Trophoblast cell (in vitro differentiated cells and primary cell): ENCODE data around the gene TNIK.
A peak's percentile ranks its signal among the peaks of the same experiment; 100 is the strongest.

ENCODE experiments used
- DNase-seq, 2 donors: peaks; one replicate each; pipeline ENCODE4 v3.0.0-alpha.2; 2016
- H2AFZ ChIP-seq: 2 replicates; pipeline ENCODE4 v1.6.1; 2013; ENCODE audit warnings: low read length, moderate library complexity, mild to moderate bottlenecking; ENCODE audit not compliant: insufficient read depth, poor library complexity
- H2AK5ac ChIP-seq: 2 replicates; pipeline ENCODE4 v1.6.1; 2013; ENCODE audit warnings: mild to moderate bottlenecking, low read length
- H2BK120ac ChIP-seq: 2 replicates; pipeline ENCODE4 v1.6.1; 2013; ENCODE audit warnings: low read length, mild to moderate bottlenecking, moderate library complexity; ENCODE audit not compliant: insufficient read depth, poor library complexity
- H2BK12ac ChIP-seq: 2 replicates; pipeline ENCODE4 v1.6.1; 2013; ENCODE audit warnings: mild to moderate bottlenecking, low read length, moderate library complexity
- H2BK5ac ChIP-seq: 2 replicates; pipeline ENCODE4 v1.6.1; 2013; ENCODE audit warnings: low read length, low read depth, moderate library complexity, mild to moderate bottlenecking; ENCODE audit not compliant: poor library complexity
- H3K14ac ChIP-seq: 2 replicates; pipeline ENCODE4 v1.6.1; 2013; ENCODE audit warnings: mild to moderate bottlenecking, low read length
- H3K18ac ChIP-seq: 2 replicates; pipeline ENCODE4 v1.6.1; 2013; ENCODE audit warnings: mild to moderate bottlenecking, low read length
- H3K23ac ChIP-seq: 2 replicates; pipeline ENCODE4 v1.6.1; 2013; ENCODE audit warnings: low read length
- H3K27ac ChIP-seq: 2 replicates; pipeline ENCODE4 v1.5.1; 2013; ENCODE audit warnings: low read depth, mild to moderate bottlenecking, inconsistent platforms, low read length, moderate library complexity
- H3K27me3 ChIP-seq: 2 replicates; pipeline ENCODE4 v1.6.1; 2013; ENCODE audit warnings: inconsistent platforms, mild to moderate bottlenecking, low read length, moderate library complexity; ENCODE audit not compliant: insufficient read depth
- H3K36me3 ChIP-seq, 2 experiments: 1 replicate in 1 of 2; 2 replicates in 1 of 2; pipeline ENCODE4 v1.6.1; 2013; ENCODE audit warnings: low read length in 2 of 2, mild to moderate bottlenecking in 2 of 2, moderate library complexity in 1 of 2; ENCODE audit not compliant: insufficient read depth in 2 of 2, control insufficient read depth in 1 of 2
- H3K4ac ChIP-seq: 2 replicates; pipeline ENCODE4 v1.6.1; 2013; ENCODE audit warnings: low read depth, mild to moderate bottlenecking, low read length, moderate library complexity
- H3K4me1 ChIP-seq, 2 experiments: 1 replicate in 1 of 2; 2 replicates in 1 of 2; pipeline ENCODE4 v1.6.1; 2013; ENCODE audit warnings: low read length in 2 of 2, mild to moderate bottlenecking in 2 of 2, moderate library complexity in 1 of 2; ENCODE audit not compliant: insufficient read depth in 2 of 2, control insufficient read depth in 1 of 2
- H3K4me2 ChIP-seq: 2 replicates; pipeline ENCODE4 v1.6.1; 2013; ENCODE audit warnings: inconsistent platforms, mild to moderate bottlenecking, low read length, moderate library complexity
- H3K4me3 ChIP-seq: 2 replicates; pipeline ENCODE4 v1.5.1; 2013; ENCODE audit warnings: mild to moderate bottlenecking, low read depth, low read length, inconsistent platforms
- H3K79me1 ChIP-seq: one replicate; pipeline ENCODE4 v1.6.1; 2013; ENCODE audit warnings: low read length
- H3K79me2 ChIP-seq: 2 replicates; pipeline ENCODE4 v1.6.1; 2013; ENCODE audit warnings: low read length, mild to moderate bottlenecking; ENCODE audit not compliant: control insufficient read depth, insufficient read depth, poor library complexity
- H3K9ac ChIP-seq: 2 replicates; pipeline ENCODE4 v1.6.1; 2013; ENCODE audit warnings: mild to moderate bottlenecking, low read length
- H3K9me3 ChIP-seq: 2 replicates; pipeline ENCODE4 v1.6.1; 2013; ENCODE audit warnings: low read depth, mild to moderate bottlenecking, control low read depth, inconsistent platforms, low read length; ENCODE audit not compliant: insufficient read depth
- H4K12ac ChIP-seq: 2 replicates; pipeline ENCODE4 v1.6.1; 2013; ENCODE audit warnings: low read depth, mild to moderate bottlenecking, low read length, moderate library complexity
- H4K8ac ChIP-seq: 2 replicates; pipeline ENCODE4 v1.6.1; 2013; ENCODE audit warnings: low read depth, mild to moderate bottlenecking, low read length, moderate library complexity
- H4K91ac ChIP-seq: one replicate; pipeline ENCODE4 v1.6.1; 2013; ENCODE audit warnings: low read depth, mild to moderate bottlenecking, low read length, moderate library complexity
- WGBS: extraction: QIAGEN DNeasy Blood & Tissue Kit; methylation state at CpG from one replicate; pipeline ENCODE4 v1.1.7; 2013; ENCODE audit warnings: missing lambda C conversion rate; ENCODE audit not compliant: insufficient read length, insufficient coverage; ENCODE audit errors: extremely low coverage; 5-methylcytosine and 5-hydroxymethylcytosine counted together

Gene TNIK

DNA sequence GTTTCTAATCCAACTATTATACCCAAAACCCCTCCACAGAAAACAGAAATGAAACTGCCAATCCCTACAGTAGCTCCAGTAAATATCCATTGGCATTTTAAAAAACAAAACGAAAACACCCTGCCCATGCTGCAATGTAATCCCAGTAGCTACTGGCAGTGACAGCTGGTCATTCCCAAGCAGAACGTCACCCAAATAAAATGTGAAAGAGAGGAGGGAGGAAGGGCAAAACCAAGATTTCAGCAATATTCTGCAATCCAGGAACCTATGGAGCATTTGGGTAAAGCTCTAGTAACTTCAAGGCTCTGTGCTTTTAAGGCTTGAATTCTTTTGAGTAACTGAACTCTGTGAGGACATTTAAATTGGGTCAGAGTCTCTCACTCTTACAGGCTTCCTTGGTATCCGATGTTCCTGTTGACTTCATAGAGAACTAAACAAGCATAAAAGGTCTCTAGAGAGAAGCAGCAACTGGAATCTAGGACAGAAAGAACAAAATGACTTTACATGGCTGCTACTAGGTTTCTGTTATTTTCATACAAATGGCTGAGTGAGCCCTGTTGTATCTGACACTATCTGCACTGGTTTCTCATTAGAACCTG lies 136.2 kb downstream of the TNIK start:
- H3K27ac ChIP-seq = no peak overlapping the region
- no peak overlapping the region for H3K9ac ChIP-seq
- no peak overlapping the region for H3K14ac ChIP-seq
- no peak overlapping the region for H4K12ac ChIP-seq
- H3K23ac ChIP-seq = no peak overlapping the region
- no peak overlapping the region for H2BK5ac ChIP-seq
- H3K9me3 ChIP-seq = no peaks in the 10 kb centered on the region
- no peak overlapping the region for H3K4me2 ChIP-seq
- no peak overlapping the region for H4K91ac ChIP-seq
- peaks cover 0 to 6% of the 10 kb centered on the region in 2 experiments for H3K4me1 ChIP-seq
- no peak overlapping the region for H2BK120ac ChIP-seq
- no peaks in the 10 kb centered on the region for H3K27me3 ChIP-seq
- H2AFZ ChIP-seq = no peak overlapping the region
- no peak overlapping the region for H4K8ac ChIP-seq
- peak; percentile 47 to 81 for DNase-seq
- WGBS = no CpG with 5 or more reads among the region's 3 CpGs
- H2BK12ac ChIP-seq = no peak overlapping the region
- no peaks in the 10 kb centered on the region for H3K79me2 ChIP-seq
- no peak overlapping the region for H3K4ac ChIP-seq
- H3K36me3 ChIP-seq = no peaks in the 10 kb centered on the region
- H3K79me1 ChIP-seq = no peaks in the 10 kb centered on the region
- no peak overlapping the region for H3K18ac ChIP-seq
- H3K4me3 ChIP-seq = no peak overlapping the region
- H2AK5ac ChIP-seq = no peak overlapping the region

- Histone ChIP-seq H2BK120ac (no peak overlapping the region), H4K91ac (no peak overlapping the region), H3K18ac (no peak overlapping the region), H3K4me1 (no peaks in the 10 kb centered on the region), H3K27ac (no peak overlapping the region), H2AK5ac (no peak overlapping the region), H3K27me3 (no peaks in the 10 kb centered on the region), H3K23ac (no peak overlapping the region), H3K9ac (no peak overlapping the region), H3K4ac (no peak overlapping the region), H3K36me3 (no peaks in the 10 kb centered on the region), H2BK12ac (no peak overlapping the region), H3K4me2 (no peak overlapping the region), H3K14ac (no peak overlapping the region), H3K79me1 (no peaks in the 10 kb centered on the region), H3K79me2 (no peaks in the 10 kb centered on the region), H4K8ac (no peak overlapping the region), H2AFZ (no peak overlapping the region), H3K4me3 (no peak overlapping the region), H4K12ac (no peak overlapping the region), H2BK5ac (no peak overlapping the region), H3K9me3 (no peaks in the 10 kb centered on the region)
- no peak for DNase-seq
- WGBS = no CpG with 5 or more reads among the region's 3 CpGs
Observed at GRCh38 chr3:171321559-171322360, 138.4 kb downstream of the TNIK start.

DNA sequence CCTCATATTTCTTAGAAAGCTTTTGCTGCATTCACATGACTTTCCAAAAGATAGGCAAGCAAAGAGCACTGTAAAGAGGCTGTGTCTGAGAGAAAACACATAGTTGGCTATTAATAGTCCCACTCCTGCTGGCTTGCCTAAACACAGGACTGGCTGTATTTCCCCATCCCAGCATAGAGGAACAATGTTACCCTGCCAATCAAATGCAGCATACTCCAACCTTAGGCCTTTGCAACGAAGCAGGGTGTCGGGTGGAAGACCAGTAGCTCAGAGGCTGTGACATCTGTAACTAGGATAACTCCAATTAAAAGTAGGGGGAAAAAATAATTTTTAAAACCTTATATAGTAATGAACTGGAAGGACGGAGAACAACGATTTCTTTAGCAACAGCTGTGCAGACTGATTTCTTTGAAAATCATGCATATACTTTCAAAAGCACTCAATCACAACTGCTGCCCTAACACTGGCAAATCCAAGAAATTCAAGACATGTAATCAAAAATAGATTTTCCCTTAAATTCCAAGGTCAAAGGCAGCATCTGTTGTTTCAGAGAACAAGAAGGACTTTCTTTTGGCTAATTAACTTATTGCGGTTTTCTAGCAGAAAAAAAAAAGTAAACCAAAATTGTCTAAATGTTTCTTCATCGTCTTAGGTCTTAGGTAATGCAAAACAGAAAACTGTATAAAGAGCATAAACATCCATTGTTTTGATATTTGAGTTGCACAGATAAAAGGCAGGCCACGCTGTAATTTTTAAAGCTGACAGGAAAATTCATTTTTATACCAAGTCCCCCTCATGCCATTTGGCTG lies 139.3 kb downstream of the TNIK start:
- Histone ChIP-seq H3K27me3 (no peaks in the 10 kb centered on the region), H2BK120ac (no peak overlapping the region), H4K8ac (no peak overlapping the region), H3K4me3 (no peak overlapping the region), H2AK5ac (no peak overlapping the region), H2BK12ac (no peak overlapping the region), H3K4me1 (no peaks in the 10 kb centered on the region), H3K79me2 (no peaks in the 10 kb centered on the region), H3K14ac (no peak overlapping the region), H3K9ac (no peak overlapping the region), H3K4ac (no peak overlapping the region), H3K18ac (no peak overlapping the region), H3K79me1 (no peaks in the 10 kb centered on the region), H3K23ac (no peak overlapping the region), H3K4me2 (no peak overlapping the region), H2AFZ (no peak overlapping the region), H3K9me3 (no peaks in the 10 kb centered on the region), H4K91ac (no peak overlapping the region), H3K27ac (no peak overlapping the region), H2BK5ac (no peak overlapping the region), H4K12ac (no peak overlapping the region), H3K36me3 (no peaks in the 10 kb centered on the region)
- no CpG with 5 or more reads among the region's 7 CpGs for WGBS
- DNase-seq = no peak

DNA sequence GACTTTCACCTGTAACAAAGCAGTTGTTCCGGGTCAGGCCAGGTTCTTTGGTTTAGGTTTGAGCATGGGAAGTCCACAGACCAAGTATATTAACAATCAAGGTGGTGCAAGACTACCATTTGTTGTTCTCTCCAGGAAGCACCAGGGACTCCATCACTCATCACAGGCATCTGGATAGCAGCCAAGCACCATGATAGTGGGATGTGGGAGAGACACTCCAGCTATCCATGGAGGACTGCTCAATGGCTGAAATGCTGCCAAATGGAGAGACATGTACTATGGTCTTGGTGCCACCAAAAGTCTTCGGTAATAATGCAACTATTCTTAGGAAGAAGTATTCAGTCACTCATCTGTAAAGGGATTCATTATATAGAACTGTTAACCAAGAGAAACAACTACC lies 143.0 kb downstream of the TNIK start:
- Histone ChIP-seq H4K12ac (no peak overlapping the region), H3K9ac (no peak overlapping the region), H4K91ac (no peak overlapping the region), H3K27ac (no peak overlapping the region), H3K4ac (no peak overlapping the region), H3K27me3 (no peaks in the 10 kb centered on the region), H2BK12ac (no peak overlapping the region), H2BK5ac (no peak overlapping the region), H3K23ac (no peak overlapping the region), H3K14ac (no peak overlapping the region), H3K4me3 (no peak overlapping the region), H3K79me1 (no peaks in the 10 kb centered on the region), H3K36me3 (no peaks in the 10 kb centered on the region), H2AFZ (no peak overlapping the region), H3K18ac (no peak overlapping the region), H2BK120ac (no peak overlapping the region), H2AK5ac (no peak overlapping the region), H3K4me2 (no peak overlapping the region), H4K8ac (no peak overlapping the region), H3K4me1 (no peaks in the 10 kb centered on the region), H3K9me3 (no peaks in the 10 kb centered on the region), H3K79me2 (no peaks in the 10 kb centered on the region)
- no CpG with 5 or more reads among the region's 2 CpGs for WGBS
- DNase-seq = no peak
